HepG2 (cell line): ENCODE data around the gene UBFD1. TPM values are rescaled to one million over a fixed set of nuclear protein-coding genes. Genes with fewer than 3 reads are reported as not detected.
A peak's percentile ranks its signal among the peaks of the same experiment; 100 is the strongest.

Experiments used
- ELF1 ChIP-seq: sonication (generic); formaldehyde crosslinking; IDR thresholded peaks from 2 replicates; pipeline ENCODE4 v1.4.0; 2020; ENCODE audit warnings: missing genetic modification reagents
- EP300 ChIP-seq, 3 experiments: sonication (generic) in 1 of 3; formaldehyde crosslinking in 1 of 3; IDR thresholded peaks; 2 replicates each; pipeline versions ENCODE4 v1.5.1 to v1.6.1; 2011 to 2020; ENCODE audit warnings: low read depth in 2 of 3, low read length in 2 of 3, borderline replicate concordance in 1 of 3, improper control_type of control experiment in 1 of 3, mild to moderate bottlenecking in 1 of 3, missing genetic modification reagents in 1 of 3, moderate library complexity in 1 of 3
- ISL2 ChIP-seq: sonication (generic); formaldehyde crosslinking; IDR thresholded peaks from 2 replicates; pipeline ENCODE4 v1.5.0; 2020; ENCODE audit warnings: missing genetic modification reagents
- KDM2A ChIP-seq: sonication (generic); formaldehyde crosslinking; IDR thresholded peaks from 2 replicates; pipeline ENCODE4 v1.4.0; 2020; ENCODE audit warnings: low read depth, missing genetic modification reagents, borderline replicate concordance
- NFAT5 ChIP-seq: sonication (generic); formaldehyde crosslinking; IDR thresholded peaks from 2 replicates; pipeline ENCODE4 v1.4.0; 2020; ENCODE audit warnings: missing genetic modification reagents
- NPAS2 ChIP-seq: sonication (generic); formaldehyde crosslinking; IDR thresholded peaks from 2 replicates; pipeline ENCODE4 v1.8.0; 2022; ENCODE audit warnings: mild to moderate bottlenecking, missing genetic modification reagents, borderline replicate concordance
- SATB2 ChIP-seq: sonication (generic); formaldehyde crosslinking; IDR thresholded peaks from 2 replicates; pipeline ENCODE4 v1.5.0; 2020; ENCODE audit warnings: missing genetic modification reagents
- ZNF225 ChIP-seq: sonication (generic); formaldehyde crosslinking; IDR thresholded peaks from 2 replicates; pipeline ENCODE4 v1.4.0; 2020; ENCODE audit warnings: mild to moderate bottlenecking, missing genetic modification reagents
- ZNF614 ChIP-seq: IDR thresholded peaks from 2 replicates; pipeline ENCODE4 v1.6.1; 2018; ENCODE audit warnings: missing biosample characterization, missing genetic modification reagents, inconsistent platforms, borderline replicate concordance
- ZNF709 ChIP-seq: sonication (generic); formaldehyde crosslinking; IDR thresholded peaks from 2 replicates; pipeline ENCODE4 v1.5.0; 2020; ENCODE audit warnings: mild to moderate bottlenecking, missing genetic modification reagents
- ZNF749 ChIP-seq: sonication (generic); formaldehyde crosslinking; IDR thresholded peaks from 2 replicates; pipeline ENCODE4 v1.8.0; 2022; ENCODE audit warnings: mild to moderate bottlenecking, missing genetic modification reagents, moderate library complexity, borderline replicate concordance
- ZNF792 ChIP-seq: IDR thresholded peaks from 2 replicates; pipeline ENCODE4 v1.6.1; 2016
- ZNF878 ChIP-seq: sonication (generic); formaldehyde crosslinking; IDR thresholded peaks from 2 replicates; pipeline ENCODE4 v1.8.1; 2023; ENCODE audit warnings: mild to moderate bottlenecking, missing genetic modification reagents, moderate library complexity
- polyA plus RNA-seq, 8 experiments: library from polyadenylated mRNA; depleted of rRNA in 3 of 8; stranded (reverse) in 7 of 8; unstranded in 1 of 8; fragments of >200 nt; fragmentation: Illumina TruSeq in 4 of 8; extraction: Trizol in 4 of 8; gene quantifications; 2 replicates each; pipeline versions ENCODE4 v1.2.1 to v1.2.3, GENCODE V29; 2011 to 2016; ENCODE audit warnings: low read depth in 4 of 8, missing spikeins in 1 of 8, mixed read lengths in 1 of 8; ENCODE audit not compliant: insufficient read depth in 1 of 8
- total RNA-seq, 5 experiments: library from RNA; depleted of rRNA; stranded (reverse); fragments of >200 nt; fragmentation: Illumina TruSeq; extraction: Trizol; gene quantifications; 2 replicates each; pipeline ENCODE4 v1.2.3, GENCODE V29; 2016; ENCODE audit warnings: low read depth in 1 of 5
- TF ChIP-seq, protein P1 (sequence below): IDR thresholded peaks from 2 replicates; pipeline ENCODE4 v1.6.1; 2018; ENCODE audit warnings: missing genetic modification reagents, mild to moderate bottlenecking, missing compliant biosample characterization
- TF ChIP-seq, protein P2 (sequence below): sonication (generic); formaldehyde crosslinking; IDR thresholded peaks from 2 replicates; pipeline ENCODE4 v1.4.0; 2020; ENCODE audit warnings: mild to moderate bottlenecking, missing genetic modification reagents, borderline replicate concordance

Gene UBFD1
- total and polyA plus RNA-seq, 2 of the 13 experiments (the other 11 are each of a cell fraction or from before 2014, with no cell fraction given), result 100 to 111 TPM

- peak in 1 of 2 experiments; percentile 33; a peak in 1 of 4 replicates for TF ChIP-seq EP300 (IDR thresholded peaks at IDR 0.05; ENCODE audit: low read depth in 2 of 2, low read length in 2 of 2)
- TF ChIP-seq EP300 (CRISPR knock-in tag; IDR thresholded peaks at IDR 0.05; ENCODE audit: borderline replicate concordance), result no peak; the same call in 1 of the 2 replicates
- TF ChIP-seq, protein P1, sequence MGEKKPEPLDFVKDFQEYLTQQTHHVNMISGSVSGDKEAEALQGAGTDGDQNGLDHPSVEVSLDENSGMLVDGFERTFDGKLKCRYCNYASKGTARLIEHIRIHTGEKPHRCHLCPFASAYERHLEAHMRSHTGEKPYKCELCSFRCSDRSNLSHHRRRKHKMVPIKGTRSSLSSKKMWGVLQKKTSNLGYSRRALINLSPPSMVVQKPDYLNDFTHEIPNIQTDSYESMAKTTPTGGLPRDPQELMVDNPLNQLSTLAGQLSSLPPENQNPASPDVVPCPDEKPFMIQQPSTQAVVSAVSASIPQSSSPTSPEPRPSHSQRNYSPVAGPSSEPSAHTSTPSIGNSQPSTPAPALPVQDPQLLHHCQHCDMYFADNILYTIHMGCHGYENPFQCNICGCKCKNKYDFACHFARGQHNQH, result peak; percentile 83
- TF ChIP-seq KDM2A (CRISPR knock-in tag), result peak; percentile 100
- TF ChIP-seq, protein P2, sequence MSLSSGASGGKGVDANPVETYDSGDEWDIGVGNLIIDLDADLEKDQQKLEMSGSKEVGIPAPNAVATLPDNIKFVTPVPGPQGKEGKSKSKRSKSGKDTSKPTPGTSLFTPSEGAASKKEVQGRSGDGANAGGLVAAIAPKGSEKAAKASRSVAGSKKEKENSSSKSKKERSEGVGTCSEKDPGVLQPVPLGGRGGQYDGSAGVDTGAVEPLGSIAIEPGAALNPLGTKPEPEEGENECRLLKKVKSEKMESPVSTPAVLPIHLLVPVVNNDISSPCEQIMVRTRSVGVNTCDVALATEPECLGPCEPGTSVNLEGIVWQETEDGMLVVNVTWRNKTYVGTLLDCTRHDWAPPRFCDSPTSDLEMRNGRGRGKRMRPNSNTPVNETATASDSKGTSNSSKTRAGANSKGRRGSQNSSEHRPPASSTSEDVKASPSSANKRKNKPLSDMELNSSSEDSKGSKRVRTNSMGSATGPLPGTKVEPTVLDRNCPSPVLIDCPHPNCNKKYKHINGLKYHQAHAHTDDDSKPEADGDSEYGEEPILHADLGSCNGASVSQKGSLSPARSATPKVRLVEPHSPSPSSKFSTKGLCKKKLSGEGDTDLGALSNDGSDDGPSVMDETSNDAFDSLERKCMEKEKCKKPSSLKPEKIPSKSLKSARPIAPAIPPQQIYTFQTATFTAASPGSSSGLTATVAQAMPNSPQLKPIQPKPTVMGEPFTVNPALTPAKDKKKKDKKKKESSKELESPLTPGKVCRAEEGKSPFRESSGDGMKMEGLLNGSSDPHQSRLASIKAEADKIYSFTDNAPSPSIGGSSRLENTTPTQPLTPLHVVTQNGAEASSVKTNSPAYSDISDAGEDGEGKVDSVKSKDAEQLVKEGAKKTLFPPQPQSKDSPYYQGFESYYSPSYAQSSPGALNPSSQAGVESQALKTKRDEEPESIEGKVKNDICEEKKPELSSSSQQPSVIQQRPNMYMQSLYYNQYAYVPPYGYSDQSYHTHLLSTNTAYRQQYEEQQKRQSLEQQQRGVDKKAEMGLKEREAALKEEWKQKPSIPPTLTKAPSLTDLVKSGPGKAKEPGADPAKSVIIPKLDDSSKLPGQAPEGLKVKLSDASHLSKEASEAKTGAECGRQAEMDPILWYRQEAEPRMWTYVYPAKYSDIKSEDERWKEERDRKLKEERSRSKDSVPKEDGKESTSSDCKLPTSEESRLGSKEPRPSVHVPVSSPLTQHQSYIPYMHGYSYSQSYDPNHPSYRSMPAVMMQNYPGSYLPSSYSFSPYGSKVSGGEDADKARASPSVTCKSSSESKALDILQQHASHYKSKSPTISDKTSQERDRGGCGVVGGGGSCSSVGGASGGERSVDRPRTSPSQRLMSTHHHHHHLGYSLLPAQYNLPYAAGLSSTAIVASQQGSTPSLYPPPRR (CRISPR knock-in tag), result no peak; the same call in none of the 2 replicates
- peak; percentile 96 for TF ChIP-seq SATB2
- TF ChIP-seq ZNF709 (CRISPR knock-in tag), result peak; percentile 98
- peak; percentile 79 for TF ChIP-seq ISL2 (CRISPR knock-in tag)
- TF ChIP-seq ELF1, result no peak
- TF ChIP-seq NFAT5 (CRISPR knock-in tag), result peak; percentile 97
- TF ChIP-seq NPAS2 (CRISPR knock-in tag), result peak; percentile 86; the same call in 1 of the 2 replicates
- TF ChIP-seq ZNF614 (CRISPR knock-in tag), result peak; percentile 91; the same call in 1 of the 2 replicates
- peak; percentile 40; the same call in 1 of the 2 replicates for TF ChIP-seq ZNF878 (CRISPR knock-in tag)
- TF ChIP-seq ZNF792 (CRISPR knock-in tag), result peak; percentile 96
- peak; percentile 96 for TF ChIP-seq ZNF225 (CRISPR knock-in tag)
- peak; percentile 97; the same call in 1 of the 2 replicates for TF ChIP-seq ZNF749 (CRISPR knock-in tag)
These were observed 47.2 kb upstream of the UBFD1 start, which contains the start of gene GGA2 (continued) for GRCh38 chr16:23510164-23510914.
